ENCODE data around the gene ITPK1.

DNA sequence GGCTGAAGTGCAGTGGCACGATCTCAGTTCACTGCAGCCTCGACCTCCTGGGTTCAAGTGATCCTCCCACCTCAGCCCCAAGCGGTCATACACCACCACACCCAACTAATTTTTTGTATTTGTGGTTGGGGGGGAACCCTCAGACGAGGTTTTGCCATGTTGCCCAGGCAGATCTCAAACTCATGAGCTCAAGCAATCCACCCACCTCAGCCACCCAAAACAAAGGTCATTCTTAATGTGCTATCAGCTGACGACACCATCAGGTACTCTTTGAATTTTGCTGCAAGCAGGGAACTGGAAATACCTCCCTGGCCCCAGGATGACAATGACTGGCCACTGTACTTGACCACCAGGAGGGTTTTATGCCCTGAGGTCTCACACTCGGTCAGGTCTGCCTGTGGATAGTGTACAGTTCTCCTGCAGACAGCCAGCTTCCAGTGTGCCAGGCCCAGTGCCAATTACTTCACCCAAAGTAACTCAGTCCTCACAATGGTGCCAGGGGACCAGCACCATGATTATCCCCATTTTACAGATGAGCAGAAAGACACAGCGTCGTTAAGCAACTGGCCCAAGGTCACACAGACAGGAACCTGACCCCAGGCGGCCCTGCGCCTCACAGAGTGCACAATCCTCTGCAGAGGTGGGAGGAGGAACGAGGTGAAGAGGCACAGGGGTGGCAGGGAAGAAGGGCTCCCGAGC is 42.9 kb downstream of the ITPK1 start:
- TF ChIP-seq, protein P1, sequence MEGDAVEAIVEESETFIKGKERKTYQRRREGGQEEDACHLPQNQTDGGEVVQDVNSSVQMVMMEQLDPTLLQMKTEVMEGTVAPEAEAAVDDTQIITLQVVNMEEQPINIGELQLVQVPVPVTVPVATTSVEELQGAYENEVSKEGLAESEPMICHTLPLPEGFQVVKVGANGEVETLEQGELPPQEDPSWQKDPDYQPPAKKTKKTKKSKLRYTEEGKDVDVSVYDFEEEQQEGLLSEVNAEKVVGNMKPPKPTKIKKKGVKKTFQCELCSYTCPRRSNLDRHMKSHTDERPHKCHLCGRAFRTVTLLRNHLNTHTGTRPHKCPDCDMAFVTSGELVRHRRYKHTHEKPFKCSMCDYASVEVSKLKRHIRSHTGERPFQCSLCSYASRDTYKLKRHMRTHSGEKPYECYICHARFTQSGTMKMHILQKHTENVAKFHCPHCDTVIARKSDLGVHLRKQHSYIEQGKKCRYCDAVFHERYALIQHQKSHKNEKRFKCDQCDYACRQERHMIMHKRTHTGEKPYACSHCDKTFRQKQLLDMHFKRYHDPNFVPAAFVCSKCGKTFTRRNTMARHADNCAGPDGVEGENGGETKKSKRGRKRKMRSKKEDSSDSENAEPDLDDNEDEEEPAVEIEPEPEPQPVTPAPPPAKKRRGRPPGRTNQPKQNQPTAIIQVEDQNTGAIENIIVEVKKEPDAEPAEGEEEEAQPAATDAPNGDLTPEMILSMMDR (IDR thresholded peaks at IDR 0.05): no peak
- TF ChIP-seq POLR2A (IDR thresholded peaks at IDR 0.05): no peak
